RWPE2 (cell line): ENCODE measurements around the gene TBC1D5.

ENCODE experiments used
- ATAC-seq: fragments of 200-7000 bp; cut with Tn5 transposase; 3 replicates; pipeline ENCODE4 v1.9.1; 2021; ENCODE audit warnings: low read depth
- DNase-seq: peaks from one replicate; pipeline ENCODE4 v3.0.0-alpha.2; 2020; ENCODE audit warnings: low spot score
- H3K27ac ChIP-seq: fragments of 450-650 bp; 2 replicates; pipeline ENCODE4 v1.5.1; 2017; ENCODE audit warnings: mild to moderate bottlenecking; ENCODE audit not compliant: poor library complexity, severe bottlenecking
- H3K27me3 ChIP-seq: fragments of 250-450 bp; sonication (Bioruptor Pico); 2 replicates; pipeline ENCODE4 v1.5.1; 2021; ENCODE audit warnings: mild to moderate bottlenecking, moderate library complexity; ENCODE audit not compliant: insufficient read depth, poor library complexity, severe bottlenecking
- H3K36me3 ChIP-seq: fragments of 250-450 bp; sonication (Bioruptor Pico); 2 replicates; pipeline ENCODE4 v1.5.1; 2020; ENCODE audit warnings: low read depth, mild to moderate bottlenecking, moderate library complexity
- H3K4me1 ChIP-seq: fragments of 250-450 bp; sonication (Bioruptor Pico); 2 replicates; pipeline ENCODE4 v1.5.1; 2021; ENCODE audit warnings: mild to moderate bottlenecking, moderate library complexity; ENCODE audit not compliant: insufficient read depth, poor library complexity, severe bottlenecking
- H3K4me3 ChIP-seq: fragments of 250-450 bp; sonication (Bioruptor Pico); 2 replicates; pipeline ENCODE4 v1.5.1; 2021; ENCODE audit warnings: mild to moderate bottlenecking, moderate library complexity; ENCODE audit not compliant: severe bottlenecking
- H3K9me3 ChIP-seq: fragments of 250-450 bp; sonication (Bioruptor Pico); 2 replicates; pipeline ENCODE4 v1.5.1; 2021; ENCODE audit warnings: mild to moderate bottlenecking, moderate library complexity; ENCODE audit not compliant: severe bottlenecking
- TF ChIP-seq, protein P1 (sequence below): fragments of 450-650 bp; IDR thresholded peaks from one replicate; pipeline ENCODE4 v1.5.1; 2017; ENCODE audit warnings: mild to moderate bottlenecking, moderate library complexity; ENCODE audit not compliant: poor library complexity, severe bottlenecking

The TBC1D5 gene

GRCh38 chr3:17125738-17126442, 616.5 kb downstream of the TBC1D5 start:
- no peaks in the 10 kb centered on the region for H3K27me3 ChIP-seq
- no peak overlapping the region for H3K27ac ChIP-seq
- H3K36me3 ChIP-seq, result no peaks in the 10 kb centered on the region
- no peaks in the 10 kb centered on the region for H3K9me3 ChIP-seq
- ATAC-seq, result no peak
- TF ChIP-seq, protein P1, sequence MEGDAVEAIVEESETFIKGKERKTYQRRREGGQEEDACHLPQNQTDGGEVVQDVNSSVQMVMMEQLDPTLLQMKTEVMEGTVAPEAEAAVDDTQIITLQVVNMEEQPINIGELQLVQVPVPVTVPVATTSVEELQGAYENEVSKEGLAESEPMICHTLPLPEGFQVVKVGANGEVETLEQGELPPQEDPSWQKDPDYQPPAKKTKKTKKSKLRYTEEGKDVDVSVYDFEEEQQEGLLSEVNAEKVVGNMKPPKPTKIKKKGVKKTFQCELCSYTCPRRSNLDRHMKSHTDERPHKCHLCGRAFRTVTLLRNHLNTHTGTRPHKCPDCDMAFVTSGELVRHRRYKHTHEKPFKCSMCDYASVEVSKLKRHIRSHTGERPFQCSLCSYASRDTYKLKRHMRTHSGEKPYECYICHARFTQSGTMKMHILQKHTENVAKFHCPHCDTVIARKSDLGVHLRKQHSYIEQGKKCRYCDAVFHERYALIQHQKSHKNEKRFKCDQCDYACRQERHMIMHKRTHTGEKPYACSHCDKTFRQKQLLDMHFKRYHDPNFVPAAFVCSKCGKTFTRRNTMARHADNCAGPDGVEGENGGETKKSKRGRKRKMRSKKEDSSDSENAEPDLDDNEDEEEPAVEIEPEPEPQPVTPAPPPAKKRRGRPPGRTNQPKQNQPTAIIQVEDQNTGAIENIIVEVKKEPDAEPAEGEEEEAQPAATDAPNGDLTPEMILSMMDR, result no peak
- DNase-seq, result no peak
- no peak overlapping the region for H3K4me3 ChIP-seq
- H3K4me1 ChIP-seq, result no peaks in the 10 kb centered on the region

DNA sequence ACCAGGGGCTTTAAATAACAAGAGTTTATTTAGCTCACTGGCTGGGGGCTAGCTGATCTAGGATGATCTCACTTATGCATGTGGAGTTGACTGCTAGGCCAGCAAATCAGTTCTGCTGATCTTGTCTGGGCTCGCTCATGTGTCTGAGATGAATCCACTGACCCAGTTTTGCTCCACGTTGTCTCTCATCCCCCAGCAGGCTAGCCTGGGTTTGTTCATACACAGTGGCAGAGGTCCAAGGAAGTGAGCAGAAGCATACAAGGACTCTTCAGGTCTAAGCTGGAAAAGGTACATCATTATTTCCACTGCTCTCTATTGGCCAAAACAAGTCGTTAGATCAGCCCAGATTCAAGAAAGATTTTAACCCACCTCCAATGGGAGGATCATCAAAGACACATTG, 619.7 kb downstream of the TBC1D5 start:
- H3K27ac ChIP-seq, result no peak overlapping the region
- H3K27me3 ChIP-seq, result no peaks in the 10 kb centered on the region
- TF ChIP-seq, protein P1, result no peak
- H3K4me1 ChIP-seq, result no peaks in the 10 kb centered on the region
- ATAC-seq (no peak), DNase-seq (no peak)
- no peaks in the 10 kb centered on the region for H3K36me3 ChIP-seq
- H3K4me3 ChIP-seq, result no peak overlapping the region
- no peaks in the 10 kb centered on the region for H3K9me3 ChIP-seq

DNA sequence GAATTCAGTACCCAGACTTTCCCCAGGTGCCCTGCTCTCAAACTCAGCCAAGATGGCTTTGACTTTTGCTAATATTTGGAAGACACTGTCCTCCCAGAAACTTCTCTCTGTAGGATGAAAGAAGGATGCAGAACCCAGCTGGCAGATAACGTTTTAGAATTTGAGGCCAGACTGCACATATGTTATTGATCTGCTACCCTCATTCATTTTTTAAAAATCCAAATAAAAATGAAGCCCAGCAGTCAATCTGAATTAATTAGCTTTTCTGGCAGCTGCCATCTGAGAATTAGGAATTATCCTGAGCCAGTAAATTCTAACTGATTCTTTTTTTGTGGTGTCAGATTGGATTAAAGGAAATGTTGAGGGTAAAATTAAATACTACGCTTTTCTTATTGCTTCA, 621.1 kb downstream of the TBC1D5 start:
- H3K27ac ChIP-seq, result no peak overlapping the region
- H3K36me3 ChIP-seq, result no peaks in the 10 kb centered on the region
- DNase-seq, result no peak
- H3K4me3 ChIP-seq, result no peak overlapping the region
- no peaks in the 10 kb centered on the region for H3K27me3 ChIP-seq
- ATAC-seq, result no peak
- H3K9me3 ChIP-seq, result no peaks in the 10 kb centered on the region
- H3K4me1 ChIP-seq, result no peaks in the 10 kb centered on the region
- TF ChIP-seq, protein P1, result no peak

DNA sequence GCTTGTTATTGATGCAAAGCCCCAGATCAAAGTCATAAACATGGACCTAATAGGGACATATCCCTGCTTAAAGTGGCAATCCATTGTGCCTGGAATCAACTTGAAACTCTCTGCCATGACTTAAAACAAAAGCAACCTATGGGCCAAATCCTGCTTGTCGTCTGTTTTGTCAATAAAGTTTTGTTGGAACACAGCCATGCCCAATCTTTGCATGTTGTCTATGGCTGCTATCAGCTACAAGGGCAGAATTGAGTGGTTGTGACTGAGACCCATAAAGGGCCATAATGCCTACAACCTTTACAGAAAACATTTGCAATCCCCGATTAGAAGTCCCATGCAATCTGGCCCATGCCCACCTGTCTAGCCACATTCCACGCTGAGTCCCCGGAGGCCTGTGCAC, 622.3 kb downstream of the TBC1D5 start:
- TF ChIP-seq, protein P1, result no peak
- H3K36me3 ChIP-seq, result no peaks in the 10 kb centered on the region
- H3K27ac ChIP-seq, result no peak overlapping the region
- H3K9me3 ChIP-seq, result no peaks in the 10 kb centered on the region
- DNase-seq, result no peak
- no peaks in the 10 kb centered on the region for H3K4me1 ChIP-seq
- H3K4me3 ChIP-seq, result no peak overlapping the region
- ATAC-seq, result no peak
- H3K27me3 ChIP-seq, result no peaks in the 10 kb centered on the region
